T47D (cell line): Measurements from ENCODE around the gene PDZD7.
A peak's percentile ranks its signal among the peaks of the same experiment; 100 is the strongest.

Experiments
- DNase-seq, 2 experiments: peaks; one replicate each; pipeline versions ENCODE4 v3.0.0 to v3.0.0-alpha.2; 2011 to 2012; ENCODE audit warnings: low read depth in 1 of 2, low spot score in 1 of 2
- JUND ChIP-seq: IDR thresholded peaks from 2 replicates; pipeline ENCODE4 v1.6.1; 2012; ENCODE audit warnings: low read depth
- in situ Hi-C: cut with HindIII; loops from 2 replicates; pipeline ENCODE4 v1.10.0; 2016; ENCODE audit warnings: low sequenced_read_pairs, low pct_unique_long_range_greater_than_20kb

Gene PDZD7

DNA sequence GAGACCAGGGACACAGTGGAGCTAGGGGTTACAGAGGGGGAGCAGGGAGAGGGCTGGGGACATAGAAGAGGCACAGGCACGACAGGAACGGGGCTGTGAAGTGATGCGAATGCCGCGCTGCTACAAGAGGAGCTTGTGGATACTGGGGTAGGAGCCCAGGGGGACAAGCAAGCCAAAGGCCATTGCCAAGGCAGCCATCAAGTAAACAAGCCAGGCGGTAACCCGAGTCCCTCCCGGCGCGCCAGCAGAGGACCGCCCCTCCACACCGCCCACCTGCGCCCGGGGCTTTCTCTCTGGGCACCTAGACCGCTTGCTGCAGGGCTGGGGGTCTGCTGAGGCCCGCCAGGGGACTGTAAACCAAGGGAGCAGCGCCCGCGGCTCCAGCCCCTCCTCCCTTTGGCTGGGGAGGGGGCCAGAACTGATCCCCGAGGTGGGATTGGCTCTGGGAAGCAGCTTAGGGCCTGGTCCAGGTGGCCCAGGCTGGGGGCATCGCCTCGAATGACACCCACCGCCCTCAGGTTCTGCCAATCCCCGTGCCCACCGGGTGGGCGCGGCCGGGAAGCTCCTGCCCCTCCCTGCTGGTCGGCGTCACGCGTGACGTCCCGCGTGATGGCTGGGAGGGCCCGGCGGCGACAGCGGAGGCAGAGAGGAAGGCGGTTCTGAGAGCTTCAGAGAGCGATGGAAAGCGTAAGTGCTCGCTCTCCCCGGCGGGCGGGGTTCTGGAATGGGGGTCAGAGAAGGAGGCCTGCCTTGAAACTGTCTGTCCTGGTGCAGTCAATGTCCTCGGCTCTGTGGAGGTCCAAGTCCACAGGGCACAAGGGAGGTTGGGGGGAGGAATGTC lies 1.1 kb upstream of the PDZD7 start:
- peak in 1 of 2 experiments; percentile 72 for DNase-seq
- in situ Hi-C loops, result no loop called here
- TF ChIP-seq JUND, result no peak

- DNase-seq, result no peak
- no peak for TF ChIP-seq JUND
- in situ Hi-C loops, result no loop called here
These were observed 317 bp downstream of the PDZD7 start for GRCh38 chr10:101030496-101031127.

GRCh38 chr10:101029520-101030295 lies 1.2 kb downstream of the PDZD7 start:
- DNase-seq, result no peak
- in situ Hi-C loops, result no loop called here
- no peak for TF ChIP-seq JUND

DNA sequence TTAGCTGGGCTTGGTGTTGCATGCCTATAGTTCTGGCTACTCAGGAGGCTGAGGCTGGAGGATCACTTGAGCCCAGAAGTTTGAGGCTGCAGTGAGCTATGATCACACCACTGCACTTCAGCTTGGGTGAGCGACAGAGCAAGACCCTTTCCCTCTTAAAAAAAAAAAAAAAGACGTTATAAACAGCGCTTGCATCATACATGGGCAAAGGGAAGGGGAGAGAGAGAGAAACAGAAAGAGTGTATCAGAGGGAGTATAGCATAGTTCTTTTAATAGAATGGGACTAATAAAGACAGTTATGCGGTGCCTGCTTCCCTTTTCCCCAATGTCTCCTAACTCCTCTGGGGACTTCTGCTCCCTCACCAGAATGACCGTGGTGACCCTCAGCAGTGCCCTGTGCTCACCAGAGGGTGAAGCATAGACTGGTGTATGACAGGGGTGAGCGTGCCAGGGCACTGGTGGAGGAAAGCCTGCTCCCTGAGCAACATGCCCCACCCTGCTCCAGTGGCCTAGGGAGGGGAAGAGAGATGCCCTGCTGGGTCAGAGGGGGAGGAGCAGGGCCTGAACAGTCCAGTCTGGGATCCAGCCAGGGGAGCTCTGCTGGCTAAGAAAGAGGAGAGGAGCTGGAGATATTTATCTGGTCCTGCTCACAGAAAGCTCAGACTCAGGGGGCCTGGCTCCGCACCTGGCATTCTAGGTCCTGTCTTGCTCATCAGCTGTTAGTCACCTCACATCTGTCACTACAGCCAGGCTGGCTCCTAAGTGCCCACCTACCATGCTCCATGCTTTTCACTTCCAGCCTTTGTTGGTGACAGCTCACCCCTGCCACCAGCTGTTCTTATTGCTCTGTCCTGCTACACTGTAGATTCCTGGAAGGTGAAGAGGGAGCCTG lies 2.2 kb downstream of the PDZD7 start:
- in situ Hi-C loops, result no loop called here
- TF ChIP-seq JUND, result no peak
- DNase-seq, result no peak

- DNase-seq, result no peak
- in situ Hi-C loops, result no loop called here
These were observed 3.7 kb downstream of the PDZD7 start for GRCh38 chr10:101027106-101027720.

DNA sequence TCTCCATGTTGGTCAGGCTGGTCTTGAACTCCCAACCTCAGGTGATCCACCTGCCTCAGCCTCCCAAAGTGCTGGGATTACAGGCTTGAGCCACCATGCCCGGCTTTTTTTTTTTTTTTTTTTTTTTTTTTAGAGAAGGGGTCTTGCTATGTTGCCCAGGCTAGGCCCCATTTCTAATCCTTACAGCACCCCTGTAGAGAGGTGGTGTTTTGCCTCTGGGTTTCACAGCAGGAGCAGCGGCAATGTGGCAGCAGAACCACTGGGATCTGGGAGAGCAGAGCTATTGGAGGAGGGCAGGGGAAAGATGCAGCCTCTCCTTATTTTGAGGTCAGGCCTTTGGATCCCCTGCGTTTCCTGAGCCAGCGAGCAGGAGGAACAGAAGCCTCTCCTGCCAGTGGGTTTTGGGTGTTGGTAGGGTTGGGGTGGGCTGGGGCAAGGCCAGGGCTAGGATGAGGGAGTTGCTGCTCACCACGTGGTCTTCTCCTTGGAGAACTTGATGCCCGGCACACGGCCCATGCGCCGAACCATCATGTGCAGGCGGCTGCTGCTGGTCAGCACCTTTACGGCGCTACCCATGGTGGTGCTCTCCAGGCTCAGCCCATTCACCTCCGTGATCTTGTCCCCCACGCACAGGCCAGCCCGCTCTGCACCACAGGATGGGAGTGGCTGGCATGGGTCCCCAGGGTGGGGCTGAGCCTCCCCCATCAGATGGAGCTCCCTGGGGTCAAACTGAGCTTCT lies 7.8 kb downstream of the PDZD7 start:
- TF ChIP-seq JUND, result no peak
- no peak for DNase-seq
- in situ Hi-C loops, result no loop called here

More at GRCh38 chr10:101027106-101027720, 3.7 kb downstream of the PDZD7 start:
- no peak for TF ChIP-seq JUND

DNA sequence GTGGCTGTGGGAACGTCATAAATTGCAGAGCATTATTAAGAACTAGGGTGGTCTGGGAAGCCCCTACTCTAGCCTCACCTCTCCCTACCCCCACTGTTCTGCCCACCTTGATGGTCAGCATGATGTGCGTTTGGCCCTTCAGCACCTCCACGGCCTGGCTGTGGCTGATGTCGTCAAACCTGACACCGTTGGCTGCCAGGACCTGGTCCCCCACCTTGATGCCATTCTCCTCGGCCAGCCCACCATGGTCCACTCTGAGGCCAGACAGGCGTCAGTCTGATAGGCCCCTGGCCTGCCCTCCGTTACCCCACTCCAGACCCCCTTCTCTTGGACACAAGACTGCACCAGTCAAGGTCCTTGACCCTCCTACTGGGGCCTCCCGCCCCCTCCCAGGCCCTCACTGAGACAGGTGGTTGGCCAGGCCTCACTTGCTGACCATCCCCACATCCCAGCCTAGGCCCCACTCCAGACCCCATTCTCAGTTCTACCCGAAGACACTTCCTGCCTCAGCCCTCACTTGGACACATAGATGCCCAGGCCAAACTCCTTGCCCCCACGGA lies 9.2 kb downstream of the PDZD7 start:
- TF ChIP-seq JUND, result no peak
- DNase-seq, result no peak
- in situ Hi-C loops, result no loop called here

- TF ChIP-seq JUND, result no peak
- no peak for DNase-seq
- in situ Hi-C loops, result no loop called here
These were observed 9.7 kb downstream of the PDZD7 start for GRCh38 chr10:101021239-101021638.

DNA sequence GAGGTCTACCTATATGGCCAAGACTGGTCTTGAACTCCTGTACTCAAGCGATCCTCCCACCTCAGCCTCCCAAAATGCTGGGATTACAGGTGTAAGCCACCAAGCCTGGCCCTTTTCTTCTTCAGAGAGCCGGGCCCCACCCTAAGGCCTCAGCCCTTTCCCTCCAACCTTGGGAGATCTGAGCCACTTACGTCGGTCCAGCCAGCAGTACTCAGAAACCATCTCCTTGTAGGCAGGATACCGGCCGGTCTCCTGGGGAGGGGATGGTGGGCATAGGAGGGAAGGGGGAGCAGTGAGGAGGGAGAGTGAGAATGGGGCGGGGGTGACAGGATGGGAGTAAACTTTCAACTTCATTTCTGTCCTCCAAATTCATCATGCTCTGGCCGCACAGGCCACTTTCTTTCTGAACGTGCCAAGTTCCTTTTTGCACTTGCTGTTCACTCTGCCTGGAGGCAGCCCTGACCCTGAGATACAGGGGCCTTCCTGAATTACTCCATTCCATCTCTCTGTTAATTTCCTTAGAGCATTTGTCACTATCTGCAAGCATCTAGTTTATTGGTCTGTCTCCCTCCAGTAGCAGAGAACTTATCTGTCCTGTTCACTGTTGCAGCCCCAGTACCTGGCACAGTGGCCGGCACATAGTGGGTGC lies 10.4 kb downstream of the PDZD7 start:
- TF ChIP-seq JUND, result no peak
- DNase-seq, result no peak
- in situ Hi-C loops, result no loop called here

GRCh38 chr10:101019440-101019703 lies 11.6 kb downstream of the PDZD7 start:
- DNase-seq, result no peak
- TF ChIP-seq JUND, result no peak
- in situ Hi-C loops, result no loop called here
